Measurements from ENCODE around the gene KIAA1217. TPM values are rescaled to one million over a fixed set of nuclear protein-coding genes. Genes with fewer than 3 reads are reported as not detected.

Gene KIAA1217
- total RNA-seq, 1 experiment from 2014 or later: 48.3 TPM

- intact Hi-C loops (cut with micrococcal nuclease): loop anchor here (1.0 kb wide), 1 partner anchor 88 kb away; no protein-coding TSS in a partner anchor
- no peak for TF ChIP-seq CTCF (IDR thresholded peaks at IDR 0.05; ENCODE audit: unreplicated experiment)
- H3K27me3 Mint-ChIP-seq (ENCODE audit: insufficient read depth, unreplicated experiment): no peaks in the 10 kb centered on the region
- DNase-seq (ENCODE audit: unreplicated experiment): peak; percentile 91
- H3K36me3 Mint-ChIP-seq (ENCODE audit: insufficient read depth, unreplicated experiment): peaks cover 5% of the 10 kb centered on the region
- peak overlapping the region; percentile 52 for H3K4me3 Mint-ChIP-seq (ENCODE audit: unreplicated experiment)
- H3K4me1 Mint-ChIP-seq (ENCODE audit: insufficient read depth, unreplicated experiment): peaks cover 45% of the 10 kb centered on the region
- ChIA-PET CTCF (interaction anchor here (0.6 to 1.8 kb wide), 10 partner anchors 13 to 1565 kb away, joined by 3 to 7 read pairs (median 3); no protein-coding TSS in a partner anchor), POLR2A (interaction anchor here (0.9 to 3.2 kb wide), 10 partner anchors 9 to 121 kb away, joined by 3 to 32 read pairs (median 4); no protein-coding TSS in a partner anchor)
- no TSS peak for BruUV-seq (replicated peaks)
- H3K27ac Mint-ChIP-seq (ENCODE audit: low read depth, unreplicated experiment): peak overlapping the region; percentile 90
- no peaks in the 10 kb centered on the region for H3K9me3 Mint-ChIP-seq (ENCODE audit: unreplicated experiment)
Observed at GRCh38 chr10:24344279-24344678, 135.3 kb downstream of the KIAA1217 start.

GRCh38 chr10:24344695-24345463 lies 135.9 kb downstream of the KIAA1217 start:
- BruUV-seq (replicated peaks): TSS peak; percentile 68
- Mint-ChIP-seq H3K4me1 (ENCODE audit: insufficient read depth, unreplicated experiment) (peaks cover 51% of the 10 kb centered on the region), H3K4me3 (ENCODE audit: unreplicated experiment) (peak overlapping the region; percentile 52), H3K9me3 (ENCODE audit: unreplicated experiment) (no peaks in the 10 kb centered on the region), H3K27ac (ENCODE audit: low read depth, unreplicated experiment) (peak overlapping the region; percentile 90), H3K36me3 (ENCODE audit: insufficient read depth, unreplicated experiment) (peaks cover 5% of the 10 kb centered on the region), H3K27me3 (ENCODE audit: insufficient read depth, unreplicated experiment) (no peaks in the 10 kb centered on the region)
- no peak for DNase-seq (ENCODE audit: unreplicated experiment)
- CTCF ChIA-PET: interaction anchor here (0.6 to 1.8 kb wide), 11 partner anchors 9 to 1565 kb away, joined by 3 to 7 read pairs (median 3); no protein-coding TSS in a partner anchor
- POLR2A ChIA-PET: interaction anchor here (0.8 to 3.2 kb wide), 10 partner anchors 10 to 247 kb away, joined by 3 to 32 read pairs (median 4); no protein-coding TSS in a partner anchor
- no peak for TF ChIP-seq CTCF (IDR thresholded peaks at IDR 0.05; ENCODE audit: unreplicated experiment)
- intact Hi-C loops (cut with micrococcal nuclease): loop anchor here (1.0 kb wide), 1 partner anchor 89 kb away; no protein-coding TSS in a partner anchor

- no peak for TF ChIP-seq CTCF (IDR thresholded peaks at IDR 0.05; ENCODE audit: unreplicated experiment)
- peaks cover 9% of the 10 kb centered on the region for H3K36me3 Mint-ChIP-seq (ENCODE audit: insufficient read depth, unreplicated experiment)
- POLR2A ChIA-PET: interaction anchor here (0.7 to 1.7 kb wide), 3 partner anchors 36 to 107 kb away, joined by 3 to 6 read pairs (median 3); no protein-coding TSS in a partner anchor
- CTCF ChIA-PET: interaction anchor here (0.6 to 1.9 kb wide), 5 partner anchors 13 to 29 kb away, joined by 3 to 5 read pairs (median 3); no protein-coding TSS in a partner anchor
- no peak overlapping the region for H3K4me3 Mint-ChIP-seq (ENCODE audit: unreplicated experiment)
- no peaks in the 10 kb centered on the region for H3K9me3 Mint-ChIP-seq (ENCODE audit: unreplicated experiment)
- intact Hi-C loops (cut with micrococcal nuclease): no loop called here
- H3K27me3 Mint-ChIP-seq (ENCODE audit: insufficient read depth, unreplicated experiment): no peaks in the 10 kb centered on the region
- BruUV-seq (replicated peaks): no TSS peak
- no peak overlapping the region for H3K27ac Mint-ChIP-seq (ENCODE audit: low read depth, unreplicated experiment)
- no peak for DNase-seq (ENCODE audit: unreplicated experiment)
- peaks cover 56% of the 10 kb centered on the region for H3K4me1 Mint-ChIP-seq (ENCODE audit: insufficient read depth, unreplicated experiment)
Observed at GRCh38 chr10:24346877-24347519, 138.1 kb downstream of the KIAA1217 start.
